ENCODE results near the gene ZP4.

The ZP4 gene, protein sequence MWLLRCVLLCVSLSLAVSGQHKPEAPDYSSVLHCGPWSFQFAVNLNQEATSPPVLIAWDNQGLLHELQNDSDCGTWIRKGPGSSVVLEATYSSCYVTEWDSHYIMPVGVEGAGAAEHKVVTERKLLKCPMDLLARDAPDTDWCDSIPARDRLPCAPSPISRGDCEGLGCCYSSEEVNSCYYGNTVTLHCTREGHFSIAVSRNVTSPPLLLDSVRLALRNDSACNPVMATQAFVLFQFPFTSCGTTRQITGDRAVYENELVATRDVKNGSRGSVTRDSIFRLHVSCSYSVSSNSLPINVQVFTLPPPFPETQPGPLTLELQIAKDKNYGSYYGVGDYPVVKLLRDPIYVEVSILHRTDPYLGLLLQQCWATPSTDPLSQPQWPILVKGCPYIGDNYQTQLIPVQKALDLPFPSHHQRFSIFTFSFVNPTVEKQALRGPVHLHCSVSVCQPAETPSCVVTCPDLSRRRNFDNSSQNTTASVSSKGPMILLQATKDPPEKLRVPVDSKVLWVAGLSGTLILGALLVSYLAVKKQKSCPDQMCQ

DNA sequence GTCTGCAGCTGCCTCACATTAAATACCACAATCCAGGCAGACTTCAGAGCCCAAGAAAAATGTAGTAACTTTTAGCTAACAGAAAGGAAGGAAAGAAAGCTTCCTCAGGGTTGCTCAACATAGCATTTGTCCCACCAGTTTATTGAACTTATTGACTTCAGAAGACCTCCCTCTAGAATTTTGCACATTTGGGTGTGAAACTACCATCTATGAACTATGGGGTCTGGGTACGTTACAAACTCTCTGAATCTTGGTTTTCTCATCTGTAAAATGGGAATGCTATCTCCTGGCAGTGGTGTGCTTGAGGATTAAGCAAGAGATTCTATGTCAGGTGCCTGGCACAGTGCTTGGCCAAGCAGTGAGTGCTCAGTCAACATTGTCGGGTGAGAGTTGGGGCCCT lies at the start of gene ZP4:
ZP4 (minus strand) TSS at position 101 of the 400 bp plus-strand sequence. CDS start 287 bp downstream, outside the sequence.
- in situ Hi-C loops (cut with HindIII; ENCODE audit: low sequenced_read_pairs), result no loop called here

DNA sequence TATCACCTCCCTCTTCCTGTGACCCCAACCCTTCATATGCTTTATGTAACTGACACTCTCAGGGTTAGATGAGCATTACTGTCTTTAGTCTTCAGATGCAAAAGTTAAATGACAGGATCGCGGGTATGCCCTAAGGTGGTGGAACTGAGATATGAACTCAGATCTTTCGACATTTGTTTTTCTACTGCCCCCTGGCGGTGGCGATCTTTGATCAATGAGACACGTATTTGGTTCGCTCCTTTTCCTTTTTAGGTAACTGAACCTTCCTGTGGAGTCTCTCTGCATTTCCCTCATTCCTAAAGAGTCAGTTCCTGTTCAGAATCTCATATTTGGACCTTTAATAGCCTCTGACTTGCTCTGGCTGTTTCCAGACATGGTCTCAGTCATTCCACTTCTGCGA lies 47.8 kb upstream of the ZP4 start:
- in situ Hi-C loops (cut with HindIII; ENCODE audit: low sequenced_read_pairs), result no loop called here

DNA sequence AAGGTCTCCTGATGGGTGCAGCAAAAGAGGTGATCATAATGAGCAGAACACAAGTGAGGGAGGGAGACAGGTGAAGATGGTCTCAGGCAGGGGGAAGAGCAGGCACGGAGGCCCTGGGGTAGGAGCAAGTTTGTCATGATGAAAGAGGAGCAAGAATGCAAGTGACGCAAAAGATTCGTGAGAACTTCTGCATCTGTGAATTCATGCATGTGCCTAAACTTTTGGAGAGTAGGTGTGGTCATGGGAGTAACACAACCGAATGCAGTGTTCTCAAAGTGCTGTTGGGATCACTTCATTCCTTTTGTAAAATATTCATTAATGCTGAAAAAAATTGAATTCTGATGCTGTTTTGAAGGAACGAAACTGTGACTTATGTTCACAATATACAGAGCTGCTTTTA lies 47.3 kb upstream of the ZP4 start:
- in situ Hi-C loops (cut with HindIII; ENCODE audit: low sequenced_read_pairs), result no loop called here

DNA sequence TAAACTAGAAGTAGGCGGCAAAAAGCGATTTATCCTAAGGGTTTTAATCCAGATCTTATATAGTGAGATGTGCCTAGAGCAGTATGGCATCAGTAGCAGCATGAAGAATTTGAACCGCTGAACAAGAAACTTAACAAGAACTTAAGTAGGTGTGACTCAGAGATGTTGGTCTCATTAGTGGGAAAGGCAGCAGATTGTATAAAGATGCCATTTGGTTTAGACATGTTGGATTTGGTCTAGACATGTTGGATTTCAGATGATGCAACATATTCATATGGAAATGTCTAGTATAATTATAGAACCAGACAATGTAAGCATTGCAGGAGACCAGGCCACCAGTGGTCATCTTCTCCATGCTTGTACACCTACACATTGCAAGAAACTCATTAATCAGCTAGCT lies 42.1 kb upstream of the ZP4 start:
- in situ Hi-C loops (cut with HindIII; ENCODE audit: low sequenced_read_pairs), result no loop called here

DNA sequence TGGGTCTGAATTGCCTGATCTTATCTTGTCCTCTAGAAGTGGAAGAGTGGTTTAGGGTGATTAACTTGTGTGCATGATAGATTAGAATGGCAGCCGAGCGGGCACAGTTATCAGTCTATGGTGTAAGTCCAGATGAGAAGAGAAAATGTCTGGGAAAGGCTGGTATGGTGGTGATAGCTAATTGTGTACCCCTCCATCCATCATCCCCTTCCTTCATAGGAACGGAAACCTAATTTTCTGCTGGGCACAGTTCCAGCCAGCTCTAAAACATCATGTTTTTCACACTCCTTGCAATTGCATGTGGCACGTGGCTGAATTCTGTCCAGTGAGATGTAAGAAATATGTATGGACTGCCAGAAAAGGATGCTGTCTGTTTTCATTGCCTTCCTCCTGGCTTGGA lies 40.9 kb upstream of the ZP4 start:
- in situ Hi-C loops (cut with HindIII; ENCODE audit: low sequenced_read_pairs), result no loop called here

DNA sequence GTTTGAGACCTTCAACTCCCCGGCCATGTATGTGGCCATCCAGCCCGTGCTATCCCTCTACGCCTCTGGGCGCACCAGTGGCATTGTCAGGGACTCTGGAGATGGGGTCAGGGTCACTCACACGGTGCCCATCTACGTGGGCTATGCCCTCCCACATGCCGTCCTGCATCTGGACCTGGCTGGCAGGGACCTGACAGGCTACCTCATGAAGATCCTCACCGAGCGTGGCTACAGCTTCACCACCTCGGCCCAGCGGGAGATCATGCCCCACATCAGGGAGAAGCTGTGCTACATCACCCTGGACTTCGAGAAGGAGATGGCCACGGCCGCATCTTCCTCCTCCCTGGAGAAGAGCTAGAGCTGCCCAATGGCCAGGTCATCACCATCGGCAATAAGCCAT lies 36.5 kb upstream of the ZP4 start:
- in situ Hi-C loops (cut with HindIII; ENCODE audit: low sequenced_read_pairs), result no loop called here

DNA sequence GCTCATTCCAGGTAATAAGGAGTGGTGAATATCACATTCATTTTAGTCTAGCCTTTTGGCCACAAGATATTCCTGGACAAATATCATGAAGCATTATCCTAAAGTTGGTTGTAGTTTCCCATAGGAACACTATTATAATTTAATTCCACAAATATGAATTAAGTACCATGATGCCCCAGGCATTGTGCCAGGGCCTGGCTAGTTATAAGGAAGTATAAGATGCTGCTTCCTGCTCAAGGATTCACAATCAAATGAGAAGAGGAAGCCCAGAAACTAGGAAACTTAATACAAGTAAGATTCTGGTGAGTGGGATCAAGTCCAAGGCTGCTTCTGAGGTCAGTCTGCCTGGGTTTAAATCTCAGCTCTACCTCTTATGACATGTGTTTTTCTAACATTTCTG lies 30.6 kb upstream of the ZP4 start:
- in situ Hi-C loops (cut with HindIII; ENCODE audit: low sequenced_read_pairs), result no loop called here

DNA sequence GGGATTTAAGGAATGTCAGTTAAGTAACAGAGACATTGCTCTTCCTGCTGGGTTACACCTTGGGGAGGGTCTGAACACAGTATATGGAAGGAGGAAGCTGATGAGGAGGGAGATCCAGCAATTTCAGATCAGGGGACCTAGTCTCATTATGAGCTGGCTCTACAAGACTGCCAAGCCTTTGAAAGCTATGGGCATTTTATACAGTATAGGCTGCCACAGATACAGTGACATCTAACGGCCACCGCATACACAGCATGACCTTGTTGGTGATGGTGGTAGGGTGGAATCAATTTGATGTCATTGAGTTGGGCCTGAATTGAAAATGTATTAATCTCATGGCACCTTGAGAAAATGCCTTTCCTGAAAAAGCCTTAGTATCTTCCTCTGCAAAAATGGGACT lies 22.6 kb upstream of the ZP4 start:
- in situ Hi-C loops (cut with HindIII; ENCODE audit: low sequenced_read_pairs), result no loop called here

DNA sequence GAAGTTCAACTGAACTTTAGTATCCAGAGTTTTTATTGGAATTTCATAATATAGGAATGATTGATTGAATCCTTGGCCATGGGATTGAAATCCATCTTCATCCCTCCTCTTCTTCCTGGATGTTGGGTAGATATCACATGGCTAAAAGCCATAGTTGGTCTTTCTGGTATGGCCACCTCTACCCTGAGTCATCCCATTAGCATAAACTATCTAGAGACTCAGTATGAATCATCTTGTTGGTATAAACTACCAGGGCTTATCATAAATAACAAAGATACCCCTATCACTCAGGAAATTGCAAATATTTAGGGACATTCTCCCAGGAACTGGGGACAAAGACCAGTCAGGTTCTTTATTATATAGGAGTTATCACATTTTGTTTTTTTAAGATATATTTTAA lies 21.2 kb upstream of the ZP4 start:
- in situ Hi-C loops (cut with HindIII; ENCODE audit: low sequenced_read_pairs), result no loop called here

DNA sequence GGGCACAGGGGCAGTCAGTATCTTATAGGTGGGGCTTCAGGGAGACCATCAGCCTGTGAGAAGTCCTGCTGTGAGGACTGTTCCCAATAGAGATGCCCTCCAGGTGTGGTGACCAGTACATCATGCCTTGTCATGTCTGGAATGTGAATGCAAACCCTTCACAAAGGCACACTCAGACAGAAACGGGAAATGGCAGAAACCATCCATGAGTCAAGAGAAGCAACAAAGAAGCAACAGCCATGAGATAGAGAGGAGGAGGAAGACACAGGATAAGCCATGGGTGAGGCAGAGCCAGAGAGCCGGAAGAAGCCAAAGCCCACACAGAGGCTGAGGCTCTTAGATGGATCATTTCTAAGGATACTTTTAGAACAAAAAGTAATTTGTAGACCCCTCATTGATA lies 20.1 kb upstream of the ZP4 start:
- in situ Hi-C loops (cut with HindIII; ENCODE audit: low sequenced_read_pairs), result no loop called here

DNA sequence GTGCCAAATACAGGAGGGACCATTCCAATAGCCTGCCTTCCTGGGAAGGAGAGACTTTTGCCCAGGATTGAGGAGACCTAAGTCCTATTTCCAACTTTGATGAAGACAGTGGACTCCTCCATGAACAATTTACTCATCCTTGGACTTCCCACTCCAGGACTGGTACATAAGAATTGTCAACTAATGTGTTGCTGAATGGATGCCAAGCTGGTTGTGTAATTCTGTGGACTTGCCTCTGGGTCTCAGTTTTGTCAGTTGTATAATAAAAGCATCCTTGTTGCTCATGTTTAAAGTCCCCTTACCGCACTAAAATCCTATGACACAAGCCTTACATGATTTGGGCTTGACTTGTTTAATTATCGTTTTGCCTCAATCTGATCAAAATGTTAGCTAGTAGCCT lies 13.2 kb upstream of the ZP4 start:
- in situ Hi-C loops (cut with HindIII; ENCODE audit: low sequenced_read_pairs), result no loop called here

DNA sequence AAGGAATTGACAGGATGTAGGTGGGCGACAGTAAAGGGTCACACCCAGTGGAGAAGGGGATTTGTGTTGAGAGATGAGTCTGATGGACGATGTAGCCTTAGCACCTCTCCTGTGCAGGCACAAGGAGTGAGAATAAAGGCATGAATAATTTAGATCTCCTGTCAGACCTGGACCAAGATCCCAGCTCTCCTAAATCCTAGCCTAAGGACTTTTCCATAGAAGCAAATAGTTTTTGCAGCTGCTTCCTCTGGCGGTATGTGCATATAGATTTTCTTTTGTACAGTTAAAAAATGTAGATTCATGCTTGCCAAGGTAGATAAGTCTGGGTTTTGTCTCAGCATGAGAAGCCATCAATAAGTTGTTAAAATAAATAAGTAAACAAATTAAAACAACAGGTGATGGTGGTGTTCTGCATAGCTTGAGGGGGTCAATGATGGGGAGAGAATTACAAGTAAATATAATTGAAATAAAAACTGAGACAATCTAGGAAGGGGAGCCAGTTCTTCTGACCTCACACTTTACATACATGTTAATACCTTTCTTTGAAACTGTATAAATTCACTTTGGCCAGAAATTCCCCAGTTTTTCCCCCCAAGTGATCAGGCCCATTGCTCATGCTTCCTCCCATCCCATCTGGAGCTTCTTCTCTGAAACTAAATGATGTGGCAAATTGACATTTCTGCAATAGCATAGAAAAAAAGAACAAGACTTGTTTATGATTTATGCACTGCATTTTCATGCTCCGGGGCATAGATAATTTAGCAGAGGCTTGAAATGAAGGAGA lies 12.4 kb upstream of the ZP4 start:
- in situ Hi-C loops (cut with HindIII; ENCODE audit: low sequenced_read_pairs), result no loop called here

DNA sequence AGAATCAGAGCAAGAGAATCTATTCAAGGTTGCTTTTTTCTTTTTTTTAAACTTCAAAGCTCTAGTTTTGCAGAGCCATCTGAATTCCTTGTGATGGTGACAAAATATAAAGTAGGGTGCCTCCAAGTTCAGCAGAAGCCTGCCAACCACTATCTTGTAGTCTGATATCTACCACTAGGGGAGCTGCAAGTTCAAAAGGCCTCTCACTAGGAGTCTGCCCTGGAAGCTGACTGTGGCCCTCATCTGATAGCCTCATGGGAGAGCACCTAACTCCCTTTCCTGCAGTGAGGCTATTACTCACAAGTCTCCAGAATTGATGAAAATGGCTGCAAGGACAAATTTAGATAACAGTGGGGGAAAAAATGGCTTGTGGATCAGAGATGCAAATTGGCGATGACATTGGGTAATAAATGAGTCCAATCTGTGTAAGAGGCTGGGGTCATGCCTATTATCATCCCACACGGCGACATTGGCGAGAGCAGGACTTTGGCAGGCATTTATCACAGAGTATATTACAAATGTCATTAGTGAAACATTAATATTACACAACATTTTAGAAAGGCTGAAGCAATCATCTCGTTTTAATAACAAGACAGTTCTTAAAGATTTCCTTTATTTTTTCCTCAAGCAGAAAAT lies 10.7 kb upstream of the ZP4 start:
- in situ Hi-C loops (cut with HindIII; ENCODE audit: low sequenced_read_pairs), result no loop called here

DNA sequence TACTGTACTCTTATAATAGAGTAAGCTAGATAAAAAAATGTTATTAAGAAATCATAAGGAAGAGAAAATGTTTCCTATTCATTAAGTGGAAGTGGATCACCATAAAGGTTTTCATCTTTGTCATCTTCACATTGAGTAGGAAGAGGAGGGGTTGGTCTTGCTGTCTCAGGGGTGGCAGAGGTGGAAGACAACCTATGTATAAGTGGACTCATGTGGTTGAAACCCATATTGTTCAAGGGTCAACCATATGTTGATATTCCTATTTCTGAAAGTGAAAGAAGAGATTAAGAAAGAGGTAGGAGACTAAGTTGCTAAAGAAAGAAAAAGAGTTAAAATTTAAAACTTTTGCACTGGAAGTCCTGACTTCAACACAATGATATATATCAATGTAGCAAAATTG lies 4.9 kb upstream of the ZP4 start:
- in situ Hi-C loops (cut with HindIII; ENCODE audit: low sequenced_read_pairs), result no loop called here

DNA sequence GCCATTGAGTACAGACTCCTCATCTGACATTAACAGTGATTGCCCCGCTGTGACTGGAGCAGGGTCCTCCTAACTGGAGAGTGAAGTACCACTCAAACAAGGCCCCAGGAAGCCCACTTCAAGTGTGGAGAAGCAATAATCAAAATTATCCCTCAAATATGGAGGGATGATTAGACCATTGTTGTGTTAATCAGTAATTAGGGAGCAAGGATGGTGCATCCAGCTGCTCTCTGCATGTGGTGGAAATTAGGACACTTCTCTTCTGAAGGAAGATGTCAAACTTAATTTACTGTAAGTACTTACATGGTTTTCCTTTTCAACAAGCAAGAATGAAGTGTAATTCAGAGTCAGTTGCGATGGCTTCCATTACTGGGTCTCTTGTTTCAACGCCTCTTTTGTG lies 3.4 kb upstream of the ZP4 start:
- in situ Hi-C loops (cut with HindIII; ENCODE audit: low sequenced_read_pairs), result no loop called here

DNA sequence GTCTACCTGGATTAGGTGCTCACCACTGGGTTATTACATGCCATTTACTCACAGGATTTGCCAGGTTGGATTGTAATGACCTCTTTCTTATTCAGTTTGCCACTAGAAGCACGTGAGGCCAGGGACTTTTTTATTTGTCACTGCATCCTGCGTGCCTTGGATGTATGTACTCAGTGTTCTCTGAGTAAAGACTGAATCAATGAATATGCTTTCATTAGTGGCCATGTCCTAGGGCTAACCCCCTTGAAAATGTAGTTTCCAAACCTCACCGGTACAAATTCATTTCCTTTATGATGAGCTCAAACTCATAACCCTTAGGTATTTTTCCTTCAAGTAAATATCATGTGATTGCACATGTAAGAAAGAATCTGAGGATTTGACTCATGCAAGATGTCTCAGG lies 1.3 kb upstream of the ZP4 start:
- in situ Hi-C loops (cut with HindIII; ENCODE audit: low sequenced_read_pairs), result no loop called here

DNA sequence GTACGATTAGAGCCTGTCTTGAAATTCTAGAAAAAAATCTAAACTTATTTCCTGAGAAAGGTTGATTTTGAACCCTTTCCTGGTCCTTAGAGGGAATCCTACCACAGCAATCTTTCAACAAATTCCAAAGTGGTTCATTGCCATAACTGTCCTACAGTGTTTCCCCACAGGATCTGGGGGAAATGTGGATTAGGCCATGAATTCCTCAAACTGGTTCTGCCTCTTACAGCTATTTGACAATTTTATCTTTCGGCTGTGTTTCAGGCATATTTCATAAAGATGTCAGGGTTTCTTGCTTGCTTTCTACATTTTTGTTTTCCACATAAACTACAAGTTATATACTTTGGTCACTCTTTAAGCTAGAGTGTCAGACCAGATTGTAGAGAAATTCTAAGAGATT lies 544 bp upstream of the ZP4 start:
- in situ Hi-C loops (cut with HindIII; ENCODE audit: low sequenced_read_pairs), result no loop called here

DNA sequence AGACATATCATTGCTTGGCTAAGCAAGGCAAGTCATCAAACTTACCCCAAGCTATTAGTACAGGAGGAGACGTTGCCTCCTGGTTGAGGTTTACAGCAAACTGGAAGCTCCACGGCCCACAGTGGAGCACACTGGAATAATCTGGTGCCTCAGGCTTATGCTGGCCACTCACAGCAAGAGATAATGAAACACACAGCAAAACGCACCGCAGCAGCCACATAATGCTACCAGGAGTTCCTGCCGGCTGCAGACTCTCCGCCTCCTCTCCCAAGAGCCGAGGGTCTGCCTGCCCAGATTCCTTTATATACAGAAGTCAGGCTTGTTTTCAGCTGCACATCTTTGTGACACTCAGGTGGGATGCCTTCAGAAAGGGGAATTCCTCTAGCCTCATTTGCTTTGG lies 306 bp downstream of the ZP4 start:
- in situ Hi-C loops (cut with HindIII; ENCODE audit: low sequenced_read_pairs), result no loop called here

DNA sequence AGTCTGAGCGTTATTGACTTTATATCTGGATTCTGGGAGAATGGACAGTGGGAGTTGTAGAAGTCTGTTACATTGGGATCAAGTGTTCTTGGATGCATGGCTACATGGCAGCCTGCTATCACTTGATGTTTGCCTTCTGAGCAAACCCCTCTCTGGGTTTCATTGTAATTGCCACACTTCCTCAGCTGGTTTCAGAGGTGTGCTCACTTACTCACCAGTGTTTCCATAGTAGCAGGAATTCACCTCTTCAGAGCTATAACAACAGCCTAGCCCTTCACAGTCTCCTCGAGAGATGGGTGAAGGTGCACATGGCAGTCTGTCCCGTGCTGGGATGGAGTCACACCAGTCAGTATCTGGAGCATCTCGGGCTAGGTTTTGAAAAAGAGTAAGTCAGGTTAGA lies 2.6 kb downstream of the ZP4 start:
- in situ Hi-C loops (cut with HindIII; ENCODE audit: low sequenced_read_pairs), result no loop called here

DNA sequence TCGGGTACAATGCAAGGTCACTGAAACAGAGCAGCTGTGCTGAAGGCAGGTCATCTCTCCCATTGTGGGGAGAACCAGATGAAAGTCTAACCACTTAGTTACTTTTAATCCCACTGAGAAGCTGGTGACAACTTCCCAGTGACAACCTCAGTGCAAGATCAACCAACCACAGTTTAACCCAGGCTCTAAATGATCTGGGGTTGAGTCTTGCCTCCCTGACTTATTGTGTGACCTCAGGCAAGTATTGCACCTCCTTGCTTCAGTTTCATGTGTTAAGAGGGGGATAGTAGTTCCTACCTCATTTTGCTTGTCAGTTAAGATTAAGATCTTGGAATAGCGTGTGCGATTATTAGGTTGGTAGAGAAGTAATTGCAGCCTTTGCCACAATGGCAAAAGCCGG lies 3.2 kb downstream of the ZP4 start:
- in situ Hi-C loops (cut with HindIII; ENCODE audit: low sequenced_read_pairs), result no loop called here

DNA sequence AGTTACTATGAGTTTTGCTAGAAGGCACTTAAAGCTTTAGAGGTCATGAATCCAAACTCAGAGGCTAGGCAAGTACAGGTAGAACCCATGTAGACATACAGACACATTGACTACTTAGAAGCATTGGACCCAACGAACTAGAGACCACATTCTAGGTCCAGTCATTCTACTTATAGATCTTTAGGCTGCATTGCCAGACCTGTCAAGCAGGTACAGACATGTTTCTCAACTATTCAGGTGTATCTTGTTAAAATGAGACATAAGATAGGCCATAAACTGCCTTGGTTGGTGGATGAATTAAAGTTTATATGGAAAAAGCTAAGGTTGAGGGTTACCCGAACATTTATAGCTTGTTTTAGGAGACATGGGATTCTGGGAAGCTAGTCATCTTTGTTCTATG lies 6.5 kb downstream of the ZP4 start:
- in situ Hi-C loops (cut with HindIII; ENCODE audit: low sequenced_read_pairs), result no loop called here

DNA sequence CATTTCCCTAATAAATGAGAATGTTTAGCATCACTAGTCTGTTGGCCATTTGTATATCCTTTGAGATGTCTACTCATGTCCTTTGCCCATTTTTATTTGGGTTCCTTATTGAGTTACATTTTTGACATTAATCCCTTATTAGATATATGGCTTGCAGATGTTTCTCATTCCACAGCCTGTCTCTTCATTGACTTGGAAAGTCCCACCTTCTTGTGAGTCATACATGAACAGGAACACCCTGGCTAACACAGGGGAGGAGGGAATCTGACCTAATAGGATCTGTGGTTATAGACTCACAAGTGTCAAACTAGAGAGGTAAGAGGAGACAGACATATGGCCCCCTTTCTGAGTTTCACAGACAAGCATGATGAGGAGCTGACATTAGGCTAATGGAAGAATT lies 11.5 kb downstream of the ZP4 start:
- in situ Hi-C loops (cut with HindIII; ENCODE audit: low sequenced_read_pairs), result no loop called here
